Spleen (tissue), 11 donors: Measurements from ENCODE around the gene PHC1. TPM values are rescaled to one million over a fixed set of nuclear protein-coding genes. Genes with fewer than 3 reads are reported as not detected.
"Not testable (repeated sequence)": the region's sequence is repeated elsewhere in the genome, so short reads cannot be mapped to it uniquely, and the experiment has no call there.

Source experiments
- DNase-seq: peaks from one replicate; pipeline ENCODE4 v3.0.0-alpha.2; 2020
- H3K27ac ChIP-seq, 8 donors: fragments of 200-600 bp; sonication (generic) in 7 of 8; 1 replicate in 4 of 8; 2 replicates in 4 of 8; pipeline versions ENCODE4 v1.5.0 to v1.8.0; 2016 to 2021; ENCODE audit warnings: inconsistent platforms in 4 of 8, mild to moderate bottlenecking in 4 of 8, moderate library complexity in 1 of 8
- H3K27me3 ChIP-seq, 7 donors: fragments of 200-600 bp; sonication (generic) in 6 of 7; replicated peaks in 1 of 7; 1 replicate in 4 of 7; 2 replicates in 3 of 7; pipeline versions ENCODE4 v1.5.0 to v1.8.0; 2016 to 2021; ENCODE audit warnings: inconsistent platforms in 3 of 7, mild to moderate bottlenecking in 1 of 7
- H3K36me3 ChIP-seq, 6 donors: fragments of 200-600 bp; sonication (generic) in 5 of 6; 1 replicate in 4 of 6; 2 replicates in 2 of 6; pipeline versions ENCODE4 v1.5.0 to v1.8.0; 2016 to 2021; ENCODE audit warnings: inconsistent platforms in 2 of 6
- H3K4me1 ChIP-seq, 6 donors: fragments of 200-600 bp; sonication (generic) in 5 of 6; 1 replicate in 3 of 6; 2 replicates in 3 of 6; pipeline versions ENCODE4 v1.5.0 to v1.8.0; 2016 to 2021; ENCODE audit warnings: inconsistent platforms in 3 of 6
- H3K4me3 ChIP-seq, 8 donors: fragments of 200-600 bp; sonication (generic) in 7 of 8; 1 replicate in 4 of 8; 2 replicates in 4 of 8; pipeline versions ENCODE4 v1.5.0 to v1.8.0; 2016 to 2021; ENCODE audit warnings: inconsistent platforms in 4 of 8, mild to moderate bottlenecking in 4 of 8, moderate library complexity in 2 of 8
- H3K9me3 ChIP-seq, 8 donors: fragments of 200-600 bp; sonication (generic) in 7 of 8; 1 replicate in 4 of 8; 2 replicates in 4 of 8; pipeline versions ENCODE4 v1.5.0 to v1.8.0; 2016 to 2021; ENCODE audit warnings: inconsistent platforms in 4 of 8
- CTCF ChIP-seq, 11 experiments: fragments of 200-600 bp in 7 of 11; fragments of 450-650 bp in 4 of 11; sonication (generic) in 4 of 11; IDR thresholded peaks in 8 of 11; conservative IDR thresholded peaks in 3 of 11; 1 replicate in 7 of 11; 2 replicates in 4 of 11; pipeline versions ENCODE4 v1.4.0 to v1.8.0; 2016 to 2021; ENCODE audit warnings: antibody characterized with exemption in 11 of 11, inconsistent platforms in 4 of 11, mild to moderate bottlenecking in 1 of 11
- POLR2A ChIP-seq, 3 donors: fragments of 450-650 bp; IDR thresholded peaks; one replicate each; pipeline ENCODE4 v1.5.1; 2017; ENCODE audit warnings: antibody characterized with exemption in 3 of 3, mild to moderate bottlenecking in 1 of 3
- POLR2AphosphoS5 ChIP-seq, 3 donors: sonication (generic); formaldehyde crosslinking; IDR thresholded peaks; one replicate each; pipeline ENCODE4 v1.5.1; 2017; ENCODE audit warnings: antibody characterized with exemption in 3 of 3
- WGBS, 5 donors: extraction: QIAGEN DNeasy Blood & Tissue Kit in 3 of 5; methylation state at CpG; one replicate each; pipeline versions ENCODE4 v1.1.5 to v1.1.7; 2013 to 2018; 5-methylcytosine and 5-hydroxymethylcytosine counted together
- intact Hi-C: fragments of 100-400 bp; cut with DNase I; formaldehyde crosslinking; loops from one replicate; pipeline ENCODE4 v1.15.0; 2023; ENCODE audit warnings: low total_unique reads
- polyA plus RNA-seq, 3 donors: library from polyadenylated mRNA; stranded (reverse); fragments of 200-250 nt; gene quantifications; one replicate each; pipeline ENCODE4 v1.2.1, GENCODE V29; 2013
- total RNA-seq, 7 donors: library from RNA; depleted of rRNA in 3 of 7; stranded (reverse); fragments of >200 nt in 3 of 7; fragmentation: NEBNext Ultra II Directional in 4 of 7; extraction: Animal tissue kit (Norgen Biotek cat#: 25700) in 4 of 7; gene quantifications; one replicate each; pipeline versions ENCODE4 v1.1.0 to v1.2.1, GENCODE V29; 2016 to 2021
- donor health status: healthy with polysubstance abuse.
- donor health status: DM: no; HTN: no; CAD: no; lungs with moderate emphysema.
- donor health status: DM: no; HTN: no; CAD: no.
- donor health status: Bipolar disorder and iron deficiency.
- donor health status: healthy.
- donor health status: DM: no; HTN: no; CAD: no.
- donor health status: DM: yes; HTN: yes; CAD: no.

Gene PHC1
- total and polyA plus RNA-seq, 10 donors, result 16.5 to 51.1 (median 28.2) TPM

GRCh38 chr12:8914716-8915526, 612 bp downstream of the PHC1 start:
- 4 to 5% (median 4%) methylated on average over 18 to 30 of the region's 35 CpGs for WGBS, 5 donors
- Histone ChIP-seq H3K4me3 (peak overlapping the region; percentile 64 to 79 (median 72)), H3K36me3 (peaks cover 0 to 17% (median 0%) of the 10 kb centered on the region in 6 donors), H3K4me1 (peaks cover 7 to 45% (median 25%) of the 10 kb centered on the region in 6 donors), H3K27me3 (no peaks in the 10 kb centered on the region), H3K9me3 (no peaks in the 10 kb centered on the region), H3K27ac (peak overlapping the region; percentile 53 to 87 (median 82))
- intact Hi-C loops, result no loop called here
- TF ChIP-seq CTCF (IDR thresholded peaks at IDR 0.05 in 8 of 11, conservative IDR thresholded peaks at IDR 0.05 in 3 of 11), result no peak
- TF ChIP-seq POLR2AphosphoS5 (IDR thresholded peaks at IDR 0.05), result peak in 2 of 3 donors; percentile 38 to 57
- peak; percentile 90 for DNase-seq

- no peak overlapping the region for H3K27ac ChIP-seq
- DNase-seq, result no peak
- H3K36me3 ChIP-seq, result peaks cover 0 to 29% (median 6%) of the 10 kb centered on the region in 6 donors
- intact Hi-C loops, result no loop called here
- H3K27me3 ChIP-seq, result no peaks in the 10 kb centered on the region
- peaks cover 7 to 45% (median 25%) of the 10 kb centered on the region in 6 donors for H3K4me1 ChIP-seq
- no peaks in the 10 kb centered on the region for H3K9me3 ChIP-seq
- no peak for TF ChIP-seq POLR2A (IDR thresholded peaks at IDR 0.05)
- TF ChIP-seq POLR2AphosphoS5 (IDR thresholded peaks at IDR 0.05), result no peak
- no peak for TF ChIP-seq CTCF (IDR thresholded peaks at IDR 0.05 in 8 of 11, conservative IDR thresholded peaks at IDR 0.05 in 3 of 11)
- H3K4me3 ChIP-seq, result no peak overlapping the region
Observed at GRCh38 chr12:8916154-8916553, 1.8 kb downstream of the PHC1 start.

GRCh38 chr12:8917031-8917430, 2.7 kb downstream of the PHC1 start:
- no peak overlapping the region for H3K4me3 ChIP-seq
- H3K9me3 ChIP-seq, result no peaks in the 10 kb centered on the region
- no peak overlapping the region for H3K27ac ChIP-seq
- peaks cover 0 to 38% (median 13%) of the 10 kb centered on the region in 6 donors for H3K36me3 ChIP-seq
- H3K4me1 ChIP-seq, result peaks cover 7 to 42% (median 25%) of the 10 kb centered on the region in 6 donors
- no peaks in the 10 kb centered on the region for H3K27me3 ChIP-seq
- no peak for TF ChIP-seq POLR2AphosphoS5 (IDR thresholded peaks at IDR 0.05)
- TF ChIP-seq POLR2A (IDR thresholded peaks at IDR 0.05), result no peak
- no peak for TF ChIP-seq CTCF (IDR thresholded peaks at IDR 0.05 in 8 of 11, conservative IDR thresholded peaks at IDR 0.05 in 3 of 11)
- 85 to 93% (median 88%) methylated on average over 3 of the region's 3 CpGs for WGBS, 5 donors
- intact Hi-C loops, result no loop called here
- DNase-seq, result no peak

GRCh38 chr12:8917751-8918150, 3.4 kb downstream of the PHC1 start:
- TF ChIP-seq POLR2A (IDR thresholded peaks at IDR 0.05) (no peak), POLR2AphosphoS5 (IDR thresholded peaks at IDR 0.05) (no peak), CTCF (IDR thresholded peaks at IDR 0.05 in 8 of 11, conservative IDR thresholded peaks at IDR 0.05 in 3 of 11) (no peak)
- no peaks in the 10 kb centered on the region for H3K9me3 ChIP-seq
- no peaks in the 10 kb centered on the region for H3K27me3 ChIP-seq
- DNase-seq, result no peak
- peaks cover 0 to 45% (median 20%) of the 10 kb centered on the region in 6 donors for H3K36me3 ChIP-seq
- intact Hi-C loops, result no loop called here
- H3K4me3 ChIP-seq, result no peak overlapping the region
- H3K27ac ChIP-seq, result no peak overlapping the region
- peaks cover 7 to 40% (median 25%) of the 10 kb centered on the region in 6 donors for H3K4me1 ChIP-seq
- WGBS, 5 donors, result 64 to 93% (median 88%) methylated on average over 1 of the region's 1 CpG

- whole genome bisulfite sequencing, 5 donors, result 82 to 94% (median 89%) methylated on average over 3 to 4 of the region's 4 CpGs
- H3K27ac ChIP-seq, DNase-seq, intact Hi-C loops, H3K4me3 ChIP-seq, H3K27me3 ChIP-seq, H3K9me3 ChIP-seq: not testable (repeated sequence)
- Histone ChIP-seq H3K36me3 (peaks cover 0 to 60% (median 23%) of the 10 kb centered on the region in 6 donors), H3K4me1 (peaks cover 7 to 26% (median 13%) of the 10 kb centered on the region in 6 donors)
Observed at GRCh38 chr12:8919643-8920042, 5.3 kb downstream of the PHC1 start.
